Esophagus squamous epithelium (tissue), 5 donors: ENCODE data around the gene HOXD10. TPM values are rescaled to one million over a fixed set of nuclear protein-coding genes. Genes with fewer than 3 reads are reported as not detected.

Source experiments
- DNase-seq: peaks from one replicate; lab custom pipeline; 2025; lab: John Stamatoyannopoulos, UW
- H3K27ac ChIP-seq, 4 donors: fragments of 200-600 bp; sonication (generic); one replicate each; pipeline ENCODE4 v1.5.1; 2016 to 2019; ENCODE audit warnings: mild to moderate bottlenecking in 1 of 4
- H3K27me3 ChIP-seq, 4 donors: fragments of 200-600 bp; sonication (generic); 1 replicate in 3 of 4; 2 replicates in 1 of 4; pipeline versions ENCODE4 v1.5.1 to v1.6.0; 2017 to 2021; ENCODE audit warnings: antibody characterized with exemption in 1 of 4
- H3K36me3 ChIP-seq, 3 donors: fragments of 200-600 bp; sonication (generic); one replicate each; pipeline ENCODE4 v1.5.1; 2016 to 2019
- H3K4me1 ChIP-seq, 3 donors: fragments of 200-600 bp; sonication (generic); one replicate each; pipeline ENCODE4 v1.5.1; 2017 to 2019
- H3K4me3 ChIP-seq, 4 donors: fragments of 200-600 bp; sonication (generic); 1 replicate in 3 of 4; 2 replicates in 1 of 4; pipeline ENCODE4 v1.5.1; 2016 to 2019; ENCODE audit warnings: mild to moderate bottlenecking in 2 of 4, moderate library complexity in 1 of 4
- H3K9me3 ChIP-seq, 3 donors: fragments of 200-600 bp; sonication (generic); one replicate each; pipeline ENCODE4 v1.5.1; 2016 to 2019
- CTCF ChIP-seq, 6 experiments: fragments of 450-650 bp in 4 of 6; fragments of 200-600 bp in 2 of 6; sonication (generic) in 2 of 6; IDR thresholded peaks; one replicate each; pipeline ENCODE4 v1.5.1; 2016 to 2019; ENCODE audit warnings: antibody characterized with exemption in 6 of 6, mild to moderate bottlenecking in 4 of 6, moderate library complexity in 4 of 6
- POLR2A ChIP-seq, 4 donors: fragments of 450-650 bp; IDR thresholded peaks; one replicate each; pipeline ENCODE4 v1.6.1; 2017; ENCODE audit warnings: antibody characterized with exemption in 4 of 4, mild to moderate bottlenecking in 4 of 4, moderate library complexity in 3 of 4
- WGBS, 2 donors: methylation state at CpG; one replicate each; pipeline ENCODE4 v1.1.5; 2018; 5-methylcytosine and 5-hydroxymethylcytosine counted together
- intact Hi-C: fragments of 100-400 bp; cut with DNase I; formaldehyde crosslinking; loops from one replicate; pipeline ENCODE4 v1.15.0; 2022
- total RNA-seq, 4 donors: library from RNA; depleted of rRNA; stranded (reverse); fragments of >200 nt; gene quantifications; one replicate each; pipeline ENCODE4 v1.1.0, GENCODE V29; 2016
- donor health status: DM: yes; HTN: yes; CAD: no.

The HOXD10 gene
- total RNA-seq, 4 donors from 2014 or later = 0.22 to 0.38 TPM; not detected in 2

GRCh38 chr2:176098366-176099158 lies 18.0 kb upstream of the HOXD10 start:
- TF ChIP-seq POLR2A (IDR thresholded peaks at IDR 0.05) (no peak), CTCF (IDR thresholded peaks at IDR 0.05) (no peak)
- no peak for DNase-seq
- peaks cover 45 to 100% (median 85%) of the 10 kb centered on the region in 4 donors for H3K27me3 ChIP-seq
- H3K36me3 ChIP-seq = no peaks in the 10 kb centered on the region
- H3K9me3 ChIP-seq = no peaks in the 10 kb centered on the region
- 5 to 13% methylated on average over 5 to 19 of the region's 35 CpGs for WGBS, 2 donors
- intact Hi-C loops = loop anchor here (10.0 kb wide), 1 partner anchor 414 kb away; no protein-coding TSS in a partner anchor
- H3K4me1 ChIP-seq = peaks cover 17 to 46% (median 20%) of the 10 kb centered on the region in 3 donors
- no peak overlapping the region for H3K27ac ChIP-seq
- H3K4me3 ChIP-seq = no peak overlapping the region

DNA sequence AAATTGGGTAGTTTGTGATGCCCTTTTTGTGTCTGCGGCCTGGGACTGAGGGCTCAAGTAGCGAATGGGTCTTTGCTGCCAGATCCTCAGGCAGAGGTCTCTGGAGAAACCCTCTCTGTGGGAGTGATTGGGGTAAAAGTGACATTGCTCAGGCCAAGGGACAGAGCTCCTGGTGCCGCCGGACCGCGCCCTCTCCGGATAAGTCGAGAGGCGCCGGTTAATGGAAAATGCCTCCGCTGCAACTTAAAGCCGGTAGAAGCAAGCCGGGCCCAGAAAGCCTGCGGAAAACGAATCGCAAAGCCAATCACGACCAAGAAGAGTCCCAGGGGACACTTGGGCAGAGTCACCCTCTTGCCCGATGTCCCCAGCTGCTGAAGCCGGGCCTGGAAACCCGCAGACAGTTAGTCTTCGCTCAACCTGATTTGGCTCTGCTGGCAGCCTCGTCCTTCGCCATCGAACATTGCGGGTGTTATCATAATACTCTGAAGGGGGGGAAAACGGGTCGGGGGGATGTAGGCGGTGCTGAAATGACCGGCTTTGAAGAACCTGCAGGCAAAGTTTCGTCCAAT lies 17.3 kb upstream of the HOXD10 start:
- TF ChIP-seq POLR2A (IDR thresholded peaks at IDR 0.05) (no peak), CTCF (IDR thresholded peaks at IDR 0.05) (no peak)
- H3K36me3 ChIP-seq = no peaks in the 10 kb centered on the region
- peaks cover 17 to 48% (median 24%) of the 10 kb centered on the region in 3 donors for H3K4me1 ChIP-seq
- 4 to 22% methylated on average over 13 to 20 of the region's 30 CpGs for WGBS, 2 donors
- no peak overlapping the region for H3K27ac ChIP-seq
- H3K9me3 ChIP-seq = no peaks in the 10 kb centered on the region
- intact Hi-C loops = loop anchor here (10.0 kb wide), 1 partner anchor 414 kb away; no protein-coding TSS in a partner anchor
- H3K4me3 ChIP-seq = no peak overlapping the region
- peaks cover 51 to 100% (median 86%) of the 10 kb centered on the region in 4 donors for H3K27me3 ChIP-seq
- DNase-seq = no peak

DNA sequence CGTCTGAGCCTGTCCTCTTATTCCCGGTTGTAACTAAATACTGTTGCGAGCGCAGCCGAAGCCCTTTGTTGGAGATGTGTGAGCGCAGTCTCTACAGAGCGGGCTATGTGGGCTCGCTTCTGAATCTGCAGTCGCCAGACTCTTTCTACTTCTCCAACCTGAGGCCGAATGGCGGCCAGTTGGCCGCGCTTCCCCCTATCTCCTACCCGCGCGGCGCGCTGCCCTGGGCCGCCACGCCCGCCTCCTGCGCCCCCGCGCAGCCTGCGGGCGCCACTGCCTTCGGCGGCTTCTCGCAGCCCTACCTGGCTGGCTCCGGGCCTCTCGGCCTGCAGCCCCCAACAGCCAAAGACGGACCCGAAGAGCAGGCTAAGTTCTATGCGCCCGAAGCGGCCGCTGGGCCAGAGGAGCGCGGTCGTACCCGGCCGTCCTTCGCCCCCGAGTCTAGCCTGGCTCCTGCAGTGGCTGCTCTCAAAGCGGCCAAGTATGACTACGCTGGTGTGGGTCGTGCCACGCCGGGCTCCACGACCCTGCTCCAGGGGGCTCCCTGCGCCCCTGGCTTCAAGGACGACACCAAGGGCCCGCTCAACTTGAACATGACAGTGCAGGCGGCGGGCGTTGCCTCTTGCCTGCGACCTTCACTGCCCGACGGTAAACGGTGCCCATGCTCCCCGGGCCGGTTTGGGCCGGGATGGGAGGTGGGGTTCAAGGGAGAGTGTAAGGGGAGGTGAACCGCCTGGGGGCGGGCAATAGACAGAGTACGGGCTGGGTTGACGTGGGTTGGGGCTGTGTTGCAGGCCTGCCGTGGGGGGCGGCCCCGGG lies 16.6 kb upstream of the HOXD10 start, which contains the start of gene HOXD12:
Gene HOXD12, plus strand, starts transcription at position 68 of the 819 bp plus-strand sequence. Its CDS starts 7 bp downstream, at position 75.
- no peak for TF ChIP-seq POLR2A (IDR thresholded peaks at IDR 0.05)
- no peak for TF ChIP-seq CTCF (IDR thresholded peaks at IDR 0.05)
- WGBS, 2 donors = 18 to 22% methylated on average over 3 to 39 of the region's 70 CpGs
- Histone ChIP-seq H3K9me3 (no peaks in the 10 kb centered on the region), H3K27ac (no peak within 1 kb of the TSS), H3K36me3 (no peaks in the 10 kb centered on the region), H3K27me3 (peaks cover 49 to 100% (median 85%) of the 10 kb centered on the region in 4 donors), H3K4me1 (peaks cover 24 to 55% (median 31%) of the 10 kb centered on the region in 3 donors), H3K4me3 (no peak within 1 kb of the TSS)
- intact Hi-C loops = loop anchor here (10.0 kb wide), 1 partner anchor 415 kb away; no protein-coding TSS in a partner anchor
- no peak for DNase-seq

DNA sequence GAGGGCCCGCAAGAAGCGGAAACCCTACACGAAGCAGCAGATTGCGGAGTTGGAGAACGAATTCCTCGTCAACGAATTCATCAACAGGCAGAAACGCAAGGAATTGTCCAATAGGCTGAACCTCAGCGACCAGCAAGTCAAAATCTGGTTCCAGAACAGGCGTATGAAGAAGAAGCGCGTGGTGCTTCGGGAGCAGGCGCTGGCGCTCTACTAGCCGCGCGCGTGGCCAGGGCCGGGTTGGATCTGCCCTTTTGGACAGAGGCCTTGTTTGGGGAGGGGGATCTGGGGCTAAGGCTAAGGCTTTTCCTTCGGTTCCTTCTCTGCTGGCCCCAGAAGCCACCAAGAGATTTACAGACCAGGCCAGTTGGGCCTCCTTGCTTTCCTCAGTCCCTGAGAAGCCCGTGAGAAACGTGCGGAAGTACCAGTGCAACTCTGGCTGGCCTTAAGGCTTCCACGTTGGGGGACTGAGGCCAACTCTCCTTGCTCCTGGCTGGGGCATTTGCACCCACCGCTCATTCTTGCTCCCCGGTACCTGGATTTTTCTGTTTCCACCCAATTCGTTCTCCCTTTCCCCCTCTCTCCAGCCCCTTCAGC lies 15.9 kb upstream of the HOXD10 start:
- H3K4me1 ChIP-seq = peaks cover 25 to 61% (median 33%) of the 10 kb centered on the region in 3 donors
- no peak overlapping the region for H3K4me3 ChIP-seq
- intact Hi-C loops = no loop called here
- 25 to 30% methylated on average over 22 to 26 of the region's 28 CpGs for WGBS, 2 donors
- no peaks in the 10 kb centered on the region for H3K9me3 ChIP-seq
- no peak for DNase-seq
- H3K27me3 ChIP-seq = peaks cover 51 to 100% (median 84%) of the 10 kb centered on the region in 4 donors
- no peak overlapping the region for H3K27ac ChIP-seq
- TF ChIP-seq CTCF (IDR thresholded peaks at IDR 0.05) (no peak), POLR2A (IDR thresholded peaks at IDR 0.05) (no peak)
- H3K36me3 ChIP-seq = no peaks in the 10 kb centered on the region
